WTC11 (cell line): Measurements from ENCODE around the gene PTPRG. TPM values are rescaled to one million over a fixed set of nuclear protein-coding genes. Genes with fewer than 3 reads are reported as not detected.

Source experiments
- ATAC-seq: fragments of 200-7000 bp; cut with Tn5 transposase; 2 replicates; pipeline ENCODE4 v1.10.0; 2021; ENCODE audit warnings: mild to moderate bottlenecking, moderate library complexity
- CTCF ChIA-PET: fragments of 300-600 bp; sonication (Branson Sonifier 250); formaldehyde crosslinking; loops from one replicate; lab custom pipeline; 2021; ENCODE audit warnings: antibody characterized with exemption; lab: Charles Lee
- POLR2A ChIA-PET: fragments of 350-600 bp; sonication (Branson Sonifier 250); formaldehyde crosslinking; loops from one replicate; lab custom pipeline; 2021; ENCODE audit warnings: antibody characterized with exemption; lab: Charles Lee
- DNase-seq: peaks from one replicate; pipeline ENCODE4 v3.0.0; 2021; ENCODE audit warnings: low spot score
- H3K27ac Mint-ChIP-seq: 2 replicates; pipeline ENCODE4 v1.8.0; 2021; ENCODE audit warnings: mixed read lengths
- H3K27me3 Mint-ChIP-seq: 2 replicates; pipeline ENCODE4 v1.8.0; 2021; ENCODE audit warnings: low read depth, mild to moderate bottlenecking, moderate library complexity, mixed read lengths
- H3K36me3 Mint-ChIP-seq: 2 replicates; pipeline ENCODE4 v1.8.0; 2021; ENCODE audit warnings: mixed read lengths
- H3K4me1 Mint-ChIP-seq: 2 replicates; pipeline ENCODE4 v1.8.0; 2022; ENCODE audit warnings: mixed read lengths
- H3K4me3 Mint-ChIP-seq: 2 replicates; pipeline ENCODE4 v1.8.0; 2021; ENCODE audit warnings: mild to moderate bottlenecking, moderate library complexity, mixed read lengths
- H3K9me3 Mint-ChIP-seq: 2 replicates; pipeline ENCODE4 v1.8.0; 2021; ENCODE audit warnings: mixed read lengths
- ATF1 ChIP-seq: sonication (generic); formaldehyde crosslinking; IDR thresholded peaks from 2 replicates; pipeline ENCODE4 v1.8.1; 2023; ENCODE audit warnings: mild to moderate bottlenecking, moderate library complexity, missing genetic modification reagents
- E2F4 ChIP-seq: sonication (generic); formaldehyde crosslinking; IDR thresholded peaks from 2 replicates; pipeline ENCODE4 v1.8.1; 2022; ENCODE audit warnings: low read depth, mild to moderate bottlenecking, moderate library complexity, missing genetic modification reagents, borderline replicate concordance
- ELF4 ChIP-seq: sonication (generic); formaldehyde crosslinking; IDR thresholded peaks from 2 replicates; pipeline ENCODE4 v1.8.1; 2022; ENCODE audit warnings: low read depth, mild to moderate bottlenecking, moderate library complexity, missing genetic modification reagents
- EMX1 ChIP-seq: fragments of 250-450 bp; sonication (Bioruptor Pico); IDR thresholded peaks from 2 replicates; pipeline ENCODE4 v1.8.0; 2021; ENCODE audit warnings: mild to moderate bottlenecking
- FOXJ3 ChIP-seq: sonication (generic); formaldehyde crosslinking; IDR thresholded peaks from 2 replicates; pipeline ENCODE4 v1.9.0; 2021; ENCODE audit warnings: missing genetic modification reagents, mild to moderate bottlenecking, borderline replicate concordance
- FOXK1 ChIP-seq: sonication (generic); formaldehyde crosslinking; IDR thresholded peaks from 2 replicates; pipeline ENCODE4 v1.8.0; 2022; ENCODE audit warnings: mild to moderate bottlenecking, moderate library complexity, missing genetic modification reagents
- GABPB1 ChIP-seq: sonication (generic); formaldehyde crosslinking; IDR thresholded peaks from 2 replicates; pipeline ENCODE4 v1.8.1; 2023; ENCODE audit warnings: mild to moderate bottlenecking, missing genetic modification reagents
- GRHL2 ChIP-seq: fragments of 250-450 bp; sonication (Bioruptor Pico); IDR thresholded peaks from 2 replicates; pipeline ENCODE4 v1.8.0; 2022; ENCODE audit warnings: mild to moderate bottlenecking, moderate library complexity; ENCODE audit not compliant: insufficient replicate concordance, severe bottlenecking
- HMGA2 ChIP-seq: fragments of 250-450 bp; sonication (Bioruptor Pico); IDR thresholded peaks from 2 replicates; pipeline ENCODE4 v1.4.0; 2021; ENCODE audit warnings: mild to moderate bottlenecking, moderate library complexity
- IRF1 ChIP-seq: sonication (generic); formaldehyde crosslinking; IDR thresholded peaks from 2 replicates; pipeline ENCODE4 v1.8.0; 2023; ENCODE audit warnings: missing genetic modification reagents
- JUN ChIP-seq: sonication (generic); formaldehyde crosslinking; IDR thresholded peaks from 2 replicates; pipeline ENCODE4 v1.8.0; 2023; ENCODE audit warnings: mild to moderate bottlenecking, missing genetic modification reagents
- MYBL2 ChIP-seq: sonication (generic); formaldehyde crosslinking; IDR thresholded peaks from 2 replicates; pipeline ENCODE4 v1.8.1; 2023; ENCODE audit warnings: mild to moderate bottlenecking, moderate library complexity, missing genetic modification reagents
- NR2C2 ChIP-seq: sonication (generic); formaldehyde crosslinking; IDR thresholded peaks from 2 replicates; pipeline ENCODE4 v1.8.0; 2022; ENCODE audit warnings: mild to moderate bottlenecking, missing genetic modification reagents
- PRDM15 ChIP-seq: sonication (generic); formaldehyde crosslinking; IDR thresholded peaks from 2 replicates; pipeline ENCODE4 v1.8.0; 2022; ENCODE audit warnings: missing genetic modification reagents
- RORB ChIP-seq: fragments of 250-450 bp; sonication (Bioruptor Pico); IDR thresholded peaks from 2 replicates; pipeline ENCODE4 v1.9.0; 2021; ENCODE audit warnings: mild to moderate bottlenecking
- ZNF138 ChIP-seq: sonication (generic); formaldehyde crosslinking; conservative IDR thresholded peaks from 2 replicates; pipeline ENCODE4 v1.8.1; 2022; ENCODE audit warnings: mild to moderate bottlenecking, moderate library complexity, missing genetic modification reagents
- ZNF219 ChIP-seq: sonication (generic); formaldehyde crosslinking; IDR thresholded peaks from 2 replicates; pipeline ENCODE4 v1.8.0; 2023; ENCODE audit warnings: missing genetic modification reagents, mild to moderate bottlenecking, borderline replicate concordance
- ZNF232 ChIP-seq: sonication (generic); formaldehyde crosslinking; IDR thresholded peaks from 2 replicates; pipeline ENCODE4 v1.8.0; 2022; ENCODE audit warnings: mild to moderate bottlenecking, missing genetic modification reagents
- ZNF317 ChIP-seq: sonication (generic); formaldehyde crosslinking; IDR thresholded peaks from 2 replicates; pipeline ENCODE4 v1.8.1; 2023; ENCODE audit warnings: low read depth, mild to moderate bottlenecking, moderate library complexity, missing genetic modification reagents, borderline replicate concordance
- total RNA-seq: library from RNA; stranded (reverse); gene quantifications from 3 replicates; pipeline ENCODE4 v1.2.3, GENCODE V29; 2021
- TF ChIP-seq, protein P1 (sequence below): fragments of 250-450 bp; sonication (Bioruptor Pico); IDR thresholded peaks from 2 replicates; pipeline ENCODE4 v1.9.0; 2021; ENCODE audit warnings: mild to moderate bottlenecking
- TF ChIP-seq, protein P2 (sequence below): sonication (generic); formaldehyde crosslinking; IDR thresholded peaks from 2 replicates; pipeline ENCODE4 v1.8.0; 2022; ENCODE audit warnings: mild to moderate bottlenecking, missing genetic modification reagents
- TF ChIP-seq, protein P3 (sequence below): fragments of 250-450 bp; sonication (Bioruptor Pico); IDR thresholded peaks from 2 replicates; pipeline ENCODE4 v1.8.0; 2021; ENCODE audit warnings: mild to moderate bottlenecking
- TF ChIP-seq, protein P4 (sequence below): sonication (generic); formaldehyde crosslinking; IDR thresholded peaks from 2 replicates; pipeline ENCODE4 v1.8.1; 2023; ENCODE audit warnings: mild to moderate bottlenecking, missing genetic modification reagents

PTPRG gene
- total RNA-seq, 1 experiment from 2014 or later = 106 TPM

GRCh38 chr3:61796911-61797310 lies 235.5 kb downstream of the PTPRG start (continued):
- no peak for TF ChIP-seq PRDM15 (CRISPR knock-in tag)
- no peak for TF ChIP-seq ELF4 (CRISPR knock-in tag)
- TF ChIP-seq, protein P1, sequence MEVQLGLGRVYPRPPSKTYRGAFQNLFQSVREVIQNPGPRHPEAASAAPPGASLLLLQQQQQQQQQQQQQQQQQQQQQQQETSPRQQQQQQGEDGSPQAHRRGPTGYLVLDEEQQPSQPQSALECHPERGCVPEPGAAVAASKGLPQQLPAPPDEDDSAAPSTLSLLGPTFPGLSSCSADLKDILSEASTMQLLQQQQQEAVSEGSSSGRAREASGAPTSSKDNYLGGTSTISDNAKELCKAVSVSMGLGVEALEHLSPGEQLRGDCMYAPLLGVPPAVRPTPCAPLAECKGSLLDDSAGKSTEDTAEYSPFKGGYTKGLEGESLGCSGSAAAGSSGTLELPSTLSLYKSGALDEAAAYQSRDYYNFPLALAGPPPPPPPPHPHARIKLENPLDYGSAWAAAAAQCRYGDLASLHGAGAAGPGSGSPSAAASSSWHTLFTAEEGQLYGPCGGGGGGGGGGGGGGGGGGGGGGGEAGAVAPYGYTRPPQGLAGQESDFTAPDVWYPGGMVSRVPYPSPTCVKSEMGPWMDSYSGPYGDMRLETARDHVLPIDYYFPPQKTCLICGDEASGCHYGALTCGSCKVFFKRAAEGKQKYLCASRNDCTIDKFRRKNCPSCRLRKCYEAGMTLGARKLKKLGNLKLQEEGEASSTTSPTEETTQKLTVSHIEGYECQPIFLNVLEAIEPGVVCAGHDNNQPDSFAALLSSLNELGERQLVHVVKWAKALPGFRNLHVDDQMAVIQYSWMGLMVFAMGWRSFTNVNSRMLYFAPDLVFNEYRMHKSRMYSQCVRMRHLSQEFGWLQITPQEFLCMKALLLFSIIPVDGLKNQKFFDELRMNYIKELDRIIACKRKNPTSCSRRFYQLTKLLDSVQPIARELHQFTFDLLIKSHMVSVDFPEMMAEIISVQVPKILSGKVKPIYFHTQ (CRISPR knock-in tag) = no peak
- no peak for TF ChIP-seq GRHL2
- no peak for TF ChIP-seq MYBL2 (CRISPR knock-in tag)
- no peak for TF ChIP-seq IRF1 (CRISPR knock-in tag)
- TF ChIP-seq FOXK1 (CRISPR knock-in tag) = no peak
- no peak for TF ChIP-seq NR2C2 (CRISPR knock-in tag)
- TF ChIP-seq, all 79 proteins: peak for 0

GRCh38 chr3:61802772-61803171 lies 241.4 kb downstream of the PTPRG start:
- H3K27ac Mint-ChIP-seq = no peak overlapping the region
- ChIA-PET POLR2A (no interaction called here), CTCF (no interaction called here)
- H3K4me1 Mint-ChIP-seq = peaks cover 59% of the 10 kb centered on the region
- no peak overlapping the region for H3K4me3 Mint-ChIP-seq
- no peak for DNase-seq
- H3K27me3 Mint-ChIP-seq = no peaks in the 10 kb centered on the region
- no peak for TF ChIP-seq EMX1 (CRISPR knock-in tag)
- no peak for TF ChIP-seq E2F4
- no peak for TF ChIP-seq GABPB1
- TF ChIP-seq HMGA2 (CRISPR knock-in tag) = no peak
- TF ChIP-seq ZNF219 (CRISPR knock-in tag) = no peak
- no peak for TF ChIP-seq RORB
- TF ChIP-seq ZNF138 (CRISPR knock-in tag) = no peak
- no peak for TF ChIP-seq ATF1 (CRISPR knock-in tag)
- TF ChIP-seq ZNF232 = no peak
- TF ChIP-seq, protein P2, sequence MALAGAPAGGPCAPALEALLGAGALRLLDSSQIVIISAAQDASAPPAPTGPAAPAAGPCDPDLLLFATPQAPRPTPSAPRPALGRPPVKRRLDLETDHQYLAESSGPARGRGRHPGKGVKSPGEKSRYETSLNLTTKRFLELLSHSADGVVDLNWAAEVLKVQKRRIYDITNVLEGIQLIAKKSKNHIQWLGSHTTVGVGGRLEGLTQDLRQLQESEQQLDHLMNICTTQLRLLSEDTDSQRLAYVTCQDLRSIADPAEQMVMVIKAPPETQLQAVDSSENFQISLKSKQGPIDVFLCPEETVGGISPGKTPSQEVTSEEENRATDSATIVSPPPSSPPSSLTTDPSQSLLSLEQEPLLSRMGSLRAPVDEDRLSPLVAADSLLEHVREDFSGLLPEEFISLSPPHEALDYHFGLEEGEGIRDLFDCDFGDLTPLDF (CRISPR knock-in tag) = no peak
- TF ChIP-seq FOXJ3 (CRISPR knock-in tag) = no peak
- no peak for TF ChIP-seq ZNF317 (CRISPR knock-in tag)
- no peak for TF ChIP-seq JUN (CRISPR knock-in tag)
- TF ChIP-seq, protein P3, sequence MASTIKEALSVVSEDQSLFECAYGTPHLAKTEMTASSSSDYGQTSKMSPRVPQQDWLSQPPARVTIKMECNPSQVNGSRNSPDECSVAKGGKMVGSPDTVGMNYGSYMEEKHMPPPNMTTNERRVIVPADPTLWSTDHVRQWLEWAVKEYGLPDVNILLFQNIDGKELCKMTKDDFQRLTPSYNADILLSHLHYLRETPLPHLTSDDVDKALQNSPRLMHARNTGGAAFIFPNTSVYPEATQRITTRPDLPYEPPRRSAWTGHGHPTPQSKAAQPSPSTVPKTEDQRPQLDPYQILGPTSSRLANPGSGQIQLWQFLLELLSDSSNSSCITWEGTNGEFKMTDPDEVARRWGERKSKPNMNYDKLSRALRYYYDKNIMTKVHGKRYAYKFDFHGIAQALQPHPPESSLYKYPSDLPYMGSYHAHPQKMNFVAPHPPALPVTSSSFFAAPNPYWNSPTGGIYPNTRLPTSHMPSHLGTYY (CRISPR knock-in tag) = no peak
- TF ChIP-seq, protein P4, sequence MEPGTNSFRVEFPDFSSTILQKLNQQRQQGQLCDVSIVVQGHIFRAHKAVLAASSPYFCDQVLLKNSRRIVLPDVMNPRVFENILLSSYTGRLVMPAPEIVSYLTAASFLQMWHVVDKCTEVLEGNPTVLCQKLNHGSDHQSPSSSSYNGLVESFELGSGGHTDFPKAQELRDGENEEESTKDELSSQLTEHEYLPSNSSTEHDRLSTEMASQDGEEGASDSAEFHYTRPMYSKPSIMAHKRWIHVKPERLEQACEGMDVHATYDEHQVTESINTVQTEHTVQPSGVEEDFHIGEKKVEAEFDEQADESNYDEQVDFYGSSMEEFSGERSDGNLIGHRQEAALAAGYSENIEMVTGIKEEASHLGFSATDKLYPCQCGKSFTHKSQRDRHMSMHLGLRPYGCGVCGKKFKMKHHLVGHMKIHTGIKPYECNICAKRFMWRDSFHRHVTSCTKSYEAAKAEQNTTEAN (CRISPR knock-in tag) = no peak
- TF ChIP-seq, all 79 proteins: peak for 0
- no peak for ATAC-seq
- 0 out of 2 replicates have a peak, but pooled peaks cover 2% of the 10 kb centered on the region for H3K36me3 Mint-ChIP-seq
- H3K9me3 Mint-ChIP-seq = no peaks in the 10 kb centered on the region
